Prostate gland (tissue), 2 donors: ENCODE data around the gene CEBPE.
"Not testable (repeated sequence)": the region's sequence is repeated elsewhere in the genome, so short reads cannot be mapped to it uniquely, and the experiment has no call there.

Experiments used
- POLR2A ChIP-seq: fragments of 450-650 bp; IDR thresholded peaks from one replicate; pipeline ENCODE4 v1.6.1; 2016; ENCODE audit warnings: antibody characterized with exemption, mild to moderate bottlenecking
- TF ChIP-seq, protein P1 (sequence below), 4 experiments: fragments of 200-600 bp in 2 of 4; fragments of 450-650 bp in 2 of 4; sonication (generic) in 2 of 4; IDR thresholded peaks; 1 replicate in 3 of 4; 2 replicates in 1 of 4; pipeline ENCODE4 v1.5.1; 2016 to 2019; ENCODE audit warnings: antibody characterized with exemption in 4 of 4, mild to moderate bottlenecking in 2 of 4, moderate library complexity in 2 of 4

DNA sequence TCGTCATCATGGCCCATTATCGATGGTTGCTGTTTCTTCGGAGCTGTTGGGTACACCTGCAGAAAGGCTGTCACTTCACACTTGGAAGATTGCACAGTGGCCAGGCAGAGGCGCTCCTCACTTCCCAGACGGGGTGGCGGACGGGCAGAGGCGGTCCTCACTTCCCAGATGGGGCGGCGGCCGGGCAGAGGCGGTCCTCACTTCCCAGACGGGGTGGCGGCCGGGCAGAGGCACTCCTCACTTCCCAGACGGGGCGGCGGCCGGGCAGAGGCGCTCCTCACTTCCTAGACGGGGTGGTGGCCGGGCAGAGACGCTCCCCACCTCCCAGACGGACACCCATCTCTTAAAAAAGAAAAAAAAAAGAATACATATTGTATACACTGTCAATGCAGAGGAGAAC is 10.9 kb downstream of the CEBPE start:
- TF ChIP-seq POLR2A = not testable (repeated sequence)
- TF ChIP-seq, protein P1, sequence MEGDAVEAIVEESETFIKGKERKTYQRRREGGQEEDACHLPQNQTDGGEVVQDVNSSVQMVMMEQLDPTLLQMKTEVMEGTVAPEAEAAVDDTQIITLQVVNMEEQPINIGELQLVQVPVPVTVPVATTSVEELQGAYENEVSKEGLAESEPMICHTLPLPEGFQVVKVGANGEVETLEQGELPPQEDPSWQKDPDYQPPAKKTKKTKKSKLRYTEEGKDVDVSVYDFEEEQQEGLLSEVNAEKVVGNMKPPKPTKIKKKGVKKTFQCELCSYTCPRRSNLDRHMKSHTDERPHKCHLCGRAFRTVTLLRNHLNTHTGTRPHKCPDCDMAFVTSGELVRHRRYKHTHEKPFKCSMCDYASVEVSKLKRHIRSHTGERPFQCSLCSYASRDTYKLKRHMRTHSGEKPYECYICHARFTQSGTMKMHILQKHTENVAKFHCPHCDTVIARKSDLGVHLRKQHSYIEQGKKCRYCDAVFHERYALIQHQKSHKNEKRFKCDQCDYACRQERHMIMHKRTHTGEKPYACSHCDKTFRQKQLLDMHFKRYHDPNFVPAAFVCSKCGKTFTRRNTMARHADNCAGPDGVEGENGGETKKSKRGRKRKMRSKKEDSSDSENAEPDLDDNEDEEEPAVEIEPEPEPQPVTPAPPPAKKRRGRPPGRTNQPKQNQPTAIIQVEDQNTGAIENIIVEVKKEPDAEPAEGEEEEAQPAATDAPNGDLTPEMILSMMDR (IDR thresholded peaks at IDR 0.05) = not testable (repeated sequence)
